ENCODE data around the gene PHRF1.
A peak's percentile ranks its signal among the peaks of the same experiment; 100 is the strongest.

Gene PHRF1

DNA sequence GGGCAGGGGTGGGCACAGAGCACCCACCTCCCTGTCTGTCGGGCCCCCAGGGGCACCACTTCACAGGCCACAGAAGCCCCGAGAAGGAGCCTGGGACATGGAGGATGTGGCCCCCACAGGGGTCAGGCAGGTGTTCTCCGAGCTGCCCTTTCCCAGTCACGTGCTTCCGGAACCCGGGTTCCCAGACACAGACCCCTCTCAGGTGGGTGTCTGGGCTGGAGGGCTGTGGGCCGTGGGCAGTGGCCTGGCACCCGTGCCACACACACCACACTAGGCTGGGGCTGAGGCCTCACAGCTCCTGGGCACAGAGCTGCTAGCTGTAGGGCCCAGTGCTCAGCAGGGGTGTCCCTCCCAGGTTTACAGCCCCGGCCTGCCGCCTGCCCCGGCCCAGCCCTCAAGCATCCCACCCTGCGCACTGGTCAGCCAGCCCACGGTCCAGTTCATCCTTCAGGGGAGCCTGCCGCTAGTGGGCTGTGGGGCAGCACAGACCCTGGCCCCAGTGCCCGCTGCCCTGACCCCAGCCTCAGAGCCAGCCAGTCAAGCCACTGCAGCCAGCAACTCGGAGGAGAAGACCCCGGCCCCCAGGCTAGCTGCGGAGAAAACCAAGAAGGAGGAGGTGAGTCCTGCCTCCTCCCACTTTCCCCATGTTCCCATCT, 34.0 kb downstream of the PHRF1 start:
- H3K27ac ChIP-seq = peak overlapping the region in 2 of 21 experiments; percentile 12 to 15

DNA sequence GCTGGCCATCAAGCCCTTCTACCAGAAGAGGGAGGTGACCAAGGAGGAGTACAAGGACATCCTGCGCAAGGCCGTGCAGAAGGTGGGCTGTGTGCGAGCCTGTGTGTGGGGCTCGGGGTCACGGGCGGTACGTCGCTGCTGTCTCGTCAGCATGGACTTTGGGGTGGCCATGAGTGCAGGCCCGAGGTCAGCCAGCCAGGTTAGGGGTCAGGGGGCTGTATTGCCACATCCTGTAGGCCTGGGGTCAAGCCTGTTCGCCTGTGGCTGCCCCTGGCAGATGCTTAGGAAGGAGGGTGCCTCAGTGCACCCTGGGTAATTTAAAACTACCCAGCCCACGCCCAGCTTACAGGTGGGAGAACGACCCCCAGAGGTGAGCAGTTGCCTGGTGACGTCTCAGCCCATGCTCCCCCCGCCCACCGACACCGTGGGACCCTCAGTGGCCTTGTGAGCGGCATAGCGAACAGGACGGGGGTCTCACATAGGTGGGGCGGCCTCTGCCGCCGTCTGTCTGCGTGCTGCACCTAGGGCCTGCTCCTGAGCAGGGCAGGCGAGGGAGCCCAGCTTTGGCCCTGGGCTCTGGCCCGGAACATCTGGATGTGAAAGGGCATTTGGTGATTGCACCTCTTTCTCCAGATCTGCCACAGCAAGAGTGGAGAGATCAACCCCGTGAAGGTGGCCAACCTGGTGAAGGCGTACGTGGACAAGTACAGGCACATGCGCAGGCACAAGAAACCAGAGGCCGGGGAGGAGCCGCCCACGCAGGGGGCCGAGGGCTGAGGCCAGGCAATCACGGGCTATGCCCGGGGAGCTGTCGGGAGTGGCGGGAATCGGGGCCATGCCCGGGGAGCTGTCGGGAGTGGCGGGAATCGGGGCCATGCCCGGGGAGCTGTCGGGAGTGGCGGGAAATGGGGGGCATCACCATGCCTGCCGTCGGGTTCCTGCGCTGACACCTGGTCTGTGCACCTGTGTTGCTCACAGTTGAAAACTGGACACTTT, 35.0 kb downstream of the PHRF1 start:
- Histone ChIP-seq H3K27ac (peak overlapping the region in 2 of 21 experiments; percentile 17 to 29), H3K4me3 (no peak overlapping the region)

More for the DNA sequence above, 34.0 kb downstream of the PHRF1 start:
- no peak overlapping the region for H3K4me3 ChIP-seq

DNA sequence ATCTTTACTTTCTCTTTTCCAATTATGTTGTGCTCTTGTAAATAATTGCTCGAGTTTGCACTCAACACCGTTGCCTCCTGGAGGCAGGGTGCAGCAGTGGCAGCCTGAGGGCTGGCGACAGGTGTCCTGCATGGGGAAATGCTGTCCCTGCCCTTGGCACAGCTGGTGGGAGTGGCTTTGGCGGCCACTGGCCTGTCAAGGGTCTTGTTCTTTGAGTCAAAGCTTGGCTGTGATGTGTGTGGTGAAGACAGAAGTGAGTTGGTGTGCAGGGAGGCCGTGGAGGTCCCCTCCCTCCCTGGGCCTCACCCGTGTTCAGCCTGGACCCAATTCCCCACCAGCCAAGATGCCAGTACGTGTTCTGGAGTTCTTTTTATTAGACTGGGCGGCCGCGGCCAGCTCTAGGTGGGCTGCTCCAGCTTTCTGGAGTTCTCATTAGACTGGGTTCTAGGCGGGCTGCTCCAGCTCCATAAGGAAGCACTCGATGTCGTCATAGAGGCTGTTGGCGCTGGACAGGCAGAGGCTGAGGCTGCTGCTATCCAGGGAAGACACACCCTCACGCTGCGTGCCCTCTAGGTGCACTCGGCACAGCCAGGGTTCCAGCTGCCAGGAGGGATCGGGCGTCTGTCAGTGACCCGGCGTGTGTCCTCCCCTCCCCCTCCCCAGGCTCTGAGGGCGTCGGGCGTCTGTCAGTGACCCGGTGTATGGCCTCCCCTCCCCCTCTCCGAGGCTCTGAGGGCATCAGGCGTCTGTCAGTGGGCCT, 36.1 kb downstream of the PHRF1 start:
- H3K4me3 ChIP-seq = no peak overlapping the region
- H3K27ac ChIP-seq = peak overlapping the region in 7 of 21 experiments; percentile 12 to 98 (median 29)

DNA sequence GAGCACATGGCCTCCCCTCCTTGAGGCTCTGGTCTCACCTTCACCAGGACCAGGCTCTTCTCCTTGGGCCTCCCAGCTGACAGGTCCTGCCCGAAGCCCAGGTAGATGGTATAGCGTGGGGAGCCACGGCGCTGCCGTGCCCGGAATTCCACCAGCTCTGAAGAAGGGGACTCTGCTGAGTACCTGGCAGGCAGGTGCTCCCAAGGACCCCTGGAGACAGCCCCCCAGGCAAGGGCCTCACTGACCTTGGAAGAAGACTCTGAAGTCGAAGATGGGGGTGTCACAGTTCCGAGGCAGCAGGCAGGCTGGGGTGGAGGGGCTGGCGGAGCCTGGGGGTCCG, 36.7 kb downstream of the PHRF1 start:
- H3K4me3 ChIP-seq = no peak overlapping the region
- peak overlapping the region in 10 of 21 experiments; percentile 12 to 98 (median 36) for H3K27ac ChIP-seq

DNA sequence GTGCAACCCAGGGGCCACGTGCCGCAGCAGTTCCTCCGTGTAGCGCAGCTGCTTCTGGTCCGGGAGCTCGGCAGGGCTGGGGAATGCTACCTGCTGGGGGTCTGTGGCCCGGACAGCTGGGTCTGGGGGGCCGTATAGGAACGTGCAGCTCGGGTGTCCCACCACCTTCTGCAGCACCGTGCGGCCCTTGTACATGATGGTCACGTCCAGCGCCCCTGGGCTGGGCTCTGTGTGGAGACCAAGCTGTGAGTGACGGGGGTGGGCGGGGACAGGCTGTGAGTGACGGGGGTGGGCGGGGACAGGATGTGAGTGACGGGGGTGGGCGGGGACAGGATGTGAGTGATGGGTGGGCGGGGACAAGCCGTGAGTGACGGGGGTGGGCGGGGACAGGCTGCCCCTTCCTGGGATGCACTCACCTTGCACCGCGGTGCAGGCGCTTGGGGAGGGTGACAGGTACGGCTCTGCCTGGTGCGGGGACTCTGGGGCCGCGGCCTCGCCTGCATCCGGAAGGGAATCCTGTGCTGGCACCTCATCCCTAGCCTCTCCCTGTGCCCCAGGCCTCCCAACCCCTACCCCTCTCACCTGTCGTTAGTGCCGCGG, 37.2 kb downstream of the PHRF1 start:
- Histone ChIP-seq H3K4me3 (peak overlapping the region in 3 of 7 experiments; percentile 2 to 78 (median 69)), H3K27ac (peak overlapping the region in 16 of 21 experiments; percentile 16 to 99 (median 96))

DNA sequence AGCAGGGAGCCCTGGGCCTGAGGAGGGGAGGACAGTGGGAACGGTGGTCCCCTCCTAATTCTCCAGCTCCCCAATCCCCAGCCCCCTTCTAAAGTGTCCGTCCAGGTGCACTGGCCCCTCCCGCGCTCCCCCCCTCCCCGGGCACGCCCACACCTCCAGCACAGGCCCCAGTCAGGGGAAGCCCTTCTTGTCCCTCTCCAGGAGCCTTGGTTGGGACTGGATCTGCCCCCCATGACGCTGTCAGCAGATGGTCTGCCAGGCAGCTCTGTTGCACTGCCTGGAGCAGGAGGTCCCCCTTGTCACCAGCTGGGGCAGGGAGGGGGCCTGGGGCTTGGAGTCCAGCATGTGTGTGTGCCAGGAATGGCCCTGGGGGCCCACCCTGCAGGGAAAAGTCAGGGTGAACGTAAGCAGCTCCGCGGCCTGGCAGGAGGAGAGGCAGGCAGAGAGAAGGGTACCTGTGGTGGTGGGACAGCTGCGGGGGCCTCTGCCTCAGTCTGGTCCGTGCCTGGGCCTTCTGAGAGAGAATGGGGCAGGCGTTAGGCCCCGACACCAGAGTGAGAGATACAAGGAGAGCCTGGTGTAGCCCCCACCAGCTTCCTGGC, 37.9 kb downstream of the PHRF1 start:
- H3K27ac ChIP-seq = peak overlapping the region in 18 of 21 experiments; percentile 16 to 99 (median 96)
- peak overlapping the region; percentile 55 to 85 (median 72) for H3K4me3 ChIP-seq

DNA sequence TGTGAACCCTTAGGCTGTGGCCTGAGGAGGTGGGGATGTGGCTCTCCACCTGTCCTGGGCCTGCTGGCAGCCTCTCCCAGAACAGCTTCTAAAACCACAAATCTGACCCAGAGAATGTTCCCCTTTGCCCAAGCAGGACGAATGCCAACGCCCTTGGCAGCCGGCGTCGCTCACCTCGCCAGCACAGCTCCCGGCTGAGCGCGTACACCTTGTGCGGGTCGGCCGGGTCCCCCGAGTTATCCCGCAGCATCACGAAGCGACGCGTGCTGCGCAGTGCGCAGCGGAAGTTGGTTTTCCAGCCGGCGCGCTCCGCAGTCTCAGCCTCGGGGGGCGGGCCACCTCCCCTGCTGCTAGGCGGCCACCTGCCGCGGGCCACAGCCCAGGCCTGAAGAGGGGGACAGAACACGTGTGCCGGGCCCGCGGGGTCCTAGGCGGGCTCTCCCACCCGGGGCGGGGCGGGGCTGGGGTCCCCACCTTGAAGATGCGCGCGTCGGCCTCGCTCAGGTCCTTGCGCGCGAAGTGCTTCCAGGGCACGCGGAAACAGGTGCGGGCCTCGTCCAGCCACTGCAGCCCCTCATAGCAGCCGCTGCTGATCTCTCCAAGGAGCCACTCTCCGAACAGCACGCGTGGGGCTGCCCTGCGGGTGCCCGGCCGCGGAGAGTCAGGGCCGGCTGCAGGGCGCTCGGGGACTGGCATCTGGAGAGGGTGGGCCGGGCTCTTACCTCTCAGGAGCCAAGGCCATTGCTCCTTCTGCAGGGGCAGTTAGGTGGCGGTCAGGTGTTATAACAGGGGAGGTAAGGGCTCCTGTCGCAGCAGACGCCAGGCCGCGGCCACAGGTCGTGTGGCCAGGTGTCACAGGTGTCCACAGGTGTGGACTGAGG, 38.6 kb downstream of the PHRF1 start:
- Histone ChIP-seq H3K4me3 (peak overlapping the region; percentile 55 to 85 (median 72)), H3K27ac (peak overlapping the region; percentile 80 to 99 (median 97))

DNA sequence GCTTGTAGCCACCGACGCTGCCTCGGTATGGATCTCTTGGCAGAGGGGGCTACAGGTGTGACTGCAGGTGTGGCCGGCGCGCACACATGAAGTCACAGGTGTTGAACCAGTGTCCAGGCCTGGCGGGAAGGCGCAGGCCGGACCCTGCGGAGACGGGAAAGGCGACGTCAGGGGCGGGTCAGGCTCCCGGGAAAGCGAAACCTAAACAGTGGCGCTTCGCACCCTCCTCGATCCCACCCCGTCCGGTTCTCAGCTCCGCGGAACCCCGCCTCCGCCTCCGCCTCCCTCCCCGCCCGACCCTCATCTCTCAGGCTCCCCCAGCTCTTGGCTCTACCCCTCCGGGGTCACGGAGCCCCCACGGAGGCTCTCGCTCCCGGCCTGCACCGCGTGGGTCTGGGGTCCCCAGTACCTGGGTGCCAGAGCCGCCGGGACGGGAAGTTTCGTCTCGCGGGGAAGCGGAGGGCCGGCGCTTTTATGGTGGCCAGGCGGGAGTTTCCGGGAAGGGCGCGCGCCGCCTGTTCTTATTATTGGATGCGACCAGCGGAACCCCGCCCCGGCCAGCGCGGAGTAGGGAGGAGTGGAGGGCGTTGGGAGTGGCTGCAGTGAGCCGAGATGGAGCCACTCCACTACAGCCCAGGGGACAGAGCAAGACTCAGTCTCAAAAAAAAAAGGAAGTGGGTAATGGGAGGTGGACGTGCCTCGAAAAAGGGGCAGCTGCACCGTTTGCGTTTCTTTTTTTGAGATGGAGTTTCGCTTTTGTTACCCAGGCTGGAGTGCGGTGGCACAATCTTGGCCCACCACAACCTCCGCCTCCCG, 39.4 kb downstream of the PHRF1 start, which contains the start of gene IRF7:
IRF7 (minus strand) TSS at position 447 of the 816 bp plus-strand sequence. CDS start 586 bp downstream, outside the sequence.
- Histone ChIP-seq H3K27ac (peak within 1 kb of the TSS; percentile 80 to 99 (median 97)), H3K4me3 (peak within 1 kb of the TSS; percentile 55 to 85 (median 72))

DNA sequence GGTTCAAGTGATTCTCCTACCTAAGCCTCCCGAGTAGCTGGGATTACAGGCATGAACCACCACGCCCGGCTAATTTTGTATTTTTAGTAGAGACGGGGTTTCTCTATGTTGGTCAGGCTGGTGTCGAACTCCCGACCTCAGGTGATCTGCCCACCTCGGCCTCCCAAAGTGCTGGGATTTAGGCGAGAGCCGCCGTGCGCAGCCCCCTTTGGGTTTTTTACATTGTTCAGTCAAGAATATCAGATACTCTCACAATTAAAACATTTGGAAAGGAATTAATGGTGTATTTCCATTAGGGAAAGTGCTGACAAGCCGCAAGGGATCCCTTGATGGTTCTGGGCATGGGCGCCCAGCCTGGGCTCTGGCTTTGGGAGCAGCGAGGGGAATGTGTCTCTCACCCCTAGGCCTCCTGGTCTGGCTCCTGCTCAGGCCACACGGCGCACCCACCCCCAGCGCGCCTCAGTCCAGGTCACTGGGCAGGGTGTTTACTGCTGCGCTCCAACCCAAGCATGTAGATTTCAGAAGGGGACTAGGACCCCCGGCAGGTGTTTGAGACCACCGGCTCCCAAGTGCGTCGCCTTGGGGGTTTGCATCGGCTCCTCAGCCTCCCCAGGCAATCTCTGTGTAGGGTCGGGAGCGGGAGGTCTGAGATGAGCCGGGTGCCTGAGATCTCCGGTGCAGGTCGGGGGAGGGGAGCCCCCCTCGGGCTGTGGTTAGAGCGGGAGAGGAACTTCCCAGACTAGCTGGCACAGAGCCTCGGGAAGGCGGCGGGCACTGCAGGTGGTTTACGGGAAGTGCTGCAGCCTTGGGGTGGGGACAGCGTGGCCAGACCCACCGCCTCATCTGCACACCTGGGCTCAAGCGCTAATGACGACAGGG, 40.3 kb downstream of the PHRF1 start:
- peak overlapping the region in 20 of 21 experiments; percentile 6 to 99 (median 97) for H3K27ac ChIP-seq
- H3K4me3 ChIP-seq = peak overlapping the region; percentile 55 to 85 (median 72)

DNA sequence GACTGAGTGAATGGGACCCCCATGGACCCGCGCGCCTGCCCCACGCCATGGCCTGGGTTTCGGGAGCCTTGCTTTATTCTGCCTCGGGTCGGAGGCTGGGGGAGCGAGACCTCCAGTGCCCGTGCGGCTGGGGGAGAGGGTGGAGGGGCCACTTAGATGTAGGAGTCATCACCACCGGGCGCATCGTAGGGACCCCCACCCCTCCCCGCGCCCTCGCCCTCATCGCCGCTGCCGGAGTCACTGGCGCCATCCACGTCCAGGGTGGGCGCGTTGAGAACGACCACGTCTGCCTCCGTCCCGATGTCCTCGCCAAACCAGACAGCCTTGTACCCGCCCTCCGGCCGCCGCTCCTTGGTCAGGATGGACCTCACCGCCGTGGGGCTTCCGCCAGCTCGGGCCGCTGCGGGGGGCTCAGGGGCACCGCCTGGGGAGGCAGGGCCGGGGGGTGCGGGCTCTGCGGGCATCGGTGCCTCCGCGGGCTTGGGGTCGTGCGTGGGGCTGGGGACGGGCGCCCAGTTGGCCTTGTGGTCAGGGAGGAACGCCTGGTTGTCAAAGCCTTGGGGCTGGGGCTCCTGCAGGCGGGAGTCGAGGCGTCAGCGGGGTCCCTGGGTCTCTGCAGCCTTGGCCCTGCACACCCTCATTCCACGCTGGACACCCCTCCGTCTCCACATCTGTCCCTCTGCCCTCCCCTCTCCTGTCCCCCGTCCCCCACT, 41.1 kb downstream of the PHRF1 start:
- no peak overlapping the region for H3K4me3 ChIP-seq
- peak overlapping the region in 1 of 21 experiments; percentile 98 for H3K27ac ChIP-seq

DNA sequence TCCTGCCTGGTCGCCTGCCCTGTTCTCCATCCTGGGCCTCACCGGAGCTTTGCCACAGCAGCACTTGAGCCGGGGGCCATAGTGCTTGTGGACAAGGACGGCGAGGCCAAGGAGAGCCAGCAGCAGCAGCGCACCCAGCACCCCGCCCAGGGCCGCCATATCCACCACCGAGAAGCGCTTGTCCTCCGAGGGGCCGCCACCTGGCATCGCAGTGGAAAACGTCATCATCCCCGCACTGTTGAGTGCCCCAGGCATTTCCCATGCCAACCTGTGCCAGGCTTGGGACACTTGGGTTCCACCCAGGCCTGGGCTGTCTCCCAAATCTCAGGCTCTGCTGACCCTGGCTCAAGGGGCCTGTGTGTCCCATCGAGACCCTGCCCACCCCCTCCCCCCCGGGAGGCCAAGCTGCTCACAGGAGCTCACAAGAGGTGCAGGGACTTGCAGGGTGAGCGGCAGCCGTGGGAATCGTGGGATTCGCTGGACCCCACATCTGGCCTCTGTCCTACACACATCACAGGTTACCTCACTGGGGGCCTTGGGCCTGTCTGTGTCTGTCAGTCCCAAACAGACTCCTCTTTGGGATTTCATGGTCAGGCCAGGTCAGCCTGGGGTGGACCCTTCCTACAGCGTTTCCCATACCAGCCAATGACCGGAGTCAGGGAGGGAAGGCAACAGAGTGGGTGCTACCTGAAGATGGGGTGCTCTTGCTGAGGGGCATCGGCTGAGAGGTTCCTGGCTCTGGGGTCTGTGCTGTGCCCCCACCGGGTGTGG, 41.8 kb downstream of the PHRF1 start:
- Histone ChIP-seq H3K27ac (no peak overlapping the region), H3K4me3 (no peak overlapping the region)

DNA sequence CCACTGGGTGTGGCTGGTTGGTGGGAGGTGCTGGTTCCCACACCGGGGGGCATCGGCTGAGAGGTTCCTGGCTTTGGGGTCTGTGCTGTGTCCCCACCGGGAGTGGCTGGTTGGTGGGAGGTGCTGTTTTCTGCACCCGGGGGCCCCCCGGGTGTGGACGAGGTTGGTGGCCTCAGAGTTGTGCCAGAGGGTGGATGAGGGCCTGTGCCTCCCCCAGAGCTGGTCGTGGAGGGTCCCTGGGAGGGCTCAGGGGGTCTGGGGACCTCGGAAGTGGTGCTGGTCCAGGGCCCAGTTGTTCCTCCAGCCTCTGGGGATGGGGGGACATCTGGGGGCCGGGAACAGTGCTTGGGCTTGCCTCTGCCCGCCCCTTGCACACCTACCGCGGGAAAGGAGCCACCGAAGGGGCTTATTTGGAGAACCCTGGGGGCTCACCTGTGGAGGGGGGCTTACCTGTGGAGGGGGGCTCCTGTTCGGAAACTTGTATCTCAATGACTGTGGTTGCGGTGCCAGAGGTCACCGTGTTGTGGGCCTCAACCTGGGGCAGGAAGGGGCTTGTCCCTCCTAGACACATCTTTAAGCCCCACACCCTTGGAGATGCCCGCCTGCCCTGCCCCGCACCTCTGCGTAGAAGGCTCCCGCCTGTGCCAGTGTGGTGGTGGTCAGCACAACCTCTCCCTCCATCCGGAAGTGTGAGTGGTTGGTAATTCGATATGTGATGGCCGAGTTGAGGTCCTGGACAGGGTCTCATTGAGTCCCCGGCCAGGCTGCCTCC, 42.8 kb downstream of the PHRF1 start:
- no peak overlapping the region for H3K4me3 ChIP-seq
- no peak overlapping the region for H3K27ac ChIP-seq

DNA sequence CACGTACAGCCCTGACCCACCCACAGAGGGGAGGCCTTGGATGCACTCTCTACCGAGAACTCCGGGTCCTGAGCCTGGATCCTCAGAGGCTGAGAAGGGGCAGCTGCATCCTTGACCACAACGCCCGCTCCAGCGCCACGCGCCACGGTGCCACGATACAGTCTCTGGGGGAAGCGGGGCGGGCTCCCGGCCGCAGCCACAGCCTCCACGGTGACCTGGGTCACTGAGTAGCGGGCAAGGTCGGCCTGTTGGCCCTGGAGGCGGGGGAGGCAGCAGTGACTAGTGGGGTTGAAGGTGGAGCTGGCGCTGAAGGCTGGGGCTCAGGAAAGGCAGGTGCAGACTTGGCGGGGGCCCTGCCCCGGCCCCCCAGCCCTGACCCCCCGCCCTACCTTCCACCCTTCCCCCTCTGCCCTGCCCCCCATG, 43.4 kb downstream of the PHRF1 start:
- Histone ChIP-seq H3K27ac (no peak overlapping the region), H3K4me3 (no peak overlapping the region)

DNA sequence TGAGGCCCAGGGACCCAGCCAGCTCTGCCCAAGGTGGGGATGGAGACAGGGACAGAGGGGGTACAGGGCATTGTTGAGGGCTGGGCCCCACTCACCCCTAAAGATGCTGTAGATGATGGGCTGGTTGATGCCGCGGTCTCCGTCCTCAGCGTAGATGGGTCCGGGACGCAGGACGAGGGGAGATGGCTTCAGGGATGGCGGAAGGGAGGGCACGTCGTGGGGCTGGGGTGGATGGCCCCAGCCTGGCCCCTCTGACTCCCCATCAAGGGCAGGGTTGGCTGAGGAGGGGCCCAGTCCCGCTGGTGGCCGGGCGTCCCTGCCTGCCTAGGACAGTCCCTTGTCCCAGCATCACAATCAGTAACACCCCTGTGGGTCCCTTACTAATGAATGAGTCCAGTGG, 43.9 kb downstream of the PHRF1 start:
- Histone ChIP-seq H3K4me3 (no peak overlapping the region), H3K27ac (no peak overlapping the region)

Data from skin epidermis (tissue), 12 donors.